ENCODE results near the gene ASB2. TPM values are rescaled to one million over a fixed set of nuclear protein-coding genes. Genes with fewer than 3 reads are reported as not detected.
A peak's percentile ranks its signal among the peaks of the same experiment; 100 is the strongest.

The ASB2 gene
- total RNA-seq, 1 experiment from 2014 or later = not detected

DNA sequence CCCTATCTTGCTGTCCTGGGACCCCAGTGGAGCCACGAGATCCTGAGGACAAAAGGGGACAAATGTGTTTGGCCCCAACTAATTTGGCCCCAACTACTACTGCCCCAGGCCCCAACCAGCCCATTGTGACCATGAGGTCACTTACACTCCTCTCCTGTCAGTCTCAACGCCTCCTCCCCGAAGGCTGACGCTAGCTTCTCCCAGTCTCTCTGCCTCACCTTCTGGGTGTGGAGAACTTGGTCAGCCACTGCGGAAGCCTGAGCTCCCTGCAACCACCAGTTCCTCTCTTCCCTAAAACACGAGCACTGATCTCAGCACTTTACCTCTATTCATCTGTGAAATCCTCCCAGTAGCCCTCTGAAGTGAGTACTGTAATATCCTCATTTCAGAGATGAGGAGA, 35.9 kb downstream of the ASB2 start:
- H3K27me3 ChIP-seq (replicated peaks; ENCODE audit: insufficient read depth, low read depth, low read length, poor library complexity) = no peaks in the 10 kb centered on the region
- DNase-seq (ENCODE audit: low spot score) = no peak
- ChIA-PET CTCF (interaction anchor here (1.0 to 1.6 kb wide), 3 partner anchors 61 to 196 kb away, joined by 7 to 9 read pairs (median 8); no protein-coding TSS in a partner anchor), POLR2A (ENCODE audit: low non-redundant PET) (no interaction called here)
- H3K36me3 ChIP-seq (ENCODE audit: insufficient read depth, low read length, poor library complexity, severe bottlenecking) = no peaks in the 10 kb centered on the region
- H3K27ac ChIP-seq (ENCODE audit: low read depth, low read length, poor library complexity, severe bottlenecking) = no peak overlapping the region
- TF ChIP-seq EZH2 (IDR thresholded peaks at IDR 0.05; ENCODE audit: borderline replicate concordance, low read depth, low read length, poor library complexity, severe bottlenecking) = no peak
- TF ChIP-seq, protein P1, sequence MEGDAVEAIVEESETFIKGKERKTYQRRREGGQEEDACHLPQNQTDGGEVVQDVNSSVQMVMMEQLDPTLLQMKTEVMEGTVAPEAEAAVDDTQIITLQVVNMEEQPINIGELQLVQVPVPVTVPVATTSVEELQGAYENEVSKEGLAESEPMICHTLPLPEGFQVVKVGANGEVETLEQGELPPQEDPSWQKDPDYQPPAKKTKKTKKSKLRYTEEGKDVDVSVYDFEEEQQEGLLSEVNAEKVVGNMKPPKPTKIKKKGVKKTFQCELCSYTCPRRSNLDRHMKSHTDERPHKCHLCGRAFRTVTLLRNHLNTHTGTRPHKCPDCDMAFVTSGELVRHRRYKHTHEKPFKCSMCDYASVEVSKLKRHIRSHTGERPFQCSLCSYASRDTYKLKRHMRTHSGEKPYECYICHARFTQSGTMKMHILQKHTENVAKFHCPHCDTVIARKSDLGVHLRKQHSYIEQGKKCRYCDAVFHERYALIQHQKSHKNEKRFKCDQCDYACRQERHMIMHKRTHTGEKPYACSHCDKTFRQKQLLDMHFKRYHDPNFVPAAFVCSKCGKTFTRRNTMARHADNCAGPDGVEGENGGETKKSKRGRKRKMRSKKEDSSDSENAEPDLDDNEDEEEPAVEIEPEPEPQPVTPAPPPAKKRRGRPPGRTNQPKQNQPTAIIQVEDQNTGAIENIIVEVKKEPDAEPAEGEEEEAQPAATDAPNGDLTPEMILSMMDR (conservative IDR thresholded peaks at IDR 0.05; ENCODE audit: low read depth, low read length) = no peak
- intact Hi-C loops (cut with micrococcal nuclease; ENCODE audit: unreplicated experiment) = loop anchor here (2.0 to 5.0 kb wide), 2 partner anchors 64 to 197 kb away; no protein-coding TSS in a partner anchor
- H3K4me1 ChIP-seq (ENCODE audit: insufficient read depth, low read length, poor library complexity, severe bottlenecking) = peaks cover 6% of the 10 kb centered on the region
- H3K9me3 ChIP-seq (ENCODE audit: low read depth, low read length, poor library complexity, severe bottlenecking) = no peaks in the 10 kb centered on the region
- BruUV-seq (replicated peaks) = no TSS peak
- no peak overlapping the region for H3K4me3 ChIP-seq (ENCODE audit: low read depth, low read length, poor library complexity, severe bottlenecking)

DNA sequence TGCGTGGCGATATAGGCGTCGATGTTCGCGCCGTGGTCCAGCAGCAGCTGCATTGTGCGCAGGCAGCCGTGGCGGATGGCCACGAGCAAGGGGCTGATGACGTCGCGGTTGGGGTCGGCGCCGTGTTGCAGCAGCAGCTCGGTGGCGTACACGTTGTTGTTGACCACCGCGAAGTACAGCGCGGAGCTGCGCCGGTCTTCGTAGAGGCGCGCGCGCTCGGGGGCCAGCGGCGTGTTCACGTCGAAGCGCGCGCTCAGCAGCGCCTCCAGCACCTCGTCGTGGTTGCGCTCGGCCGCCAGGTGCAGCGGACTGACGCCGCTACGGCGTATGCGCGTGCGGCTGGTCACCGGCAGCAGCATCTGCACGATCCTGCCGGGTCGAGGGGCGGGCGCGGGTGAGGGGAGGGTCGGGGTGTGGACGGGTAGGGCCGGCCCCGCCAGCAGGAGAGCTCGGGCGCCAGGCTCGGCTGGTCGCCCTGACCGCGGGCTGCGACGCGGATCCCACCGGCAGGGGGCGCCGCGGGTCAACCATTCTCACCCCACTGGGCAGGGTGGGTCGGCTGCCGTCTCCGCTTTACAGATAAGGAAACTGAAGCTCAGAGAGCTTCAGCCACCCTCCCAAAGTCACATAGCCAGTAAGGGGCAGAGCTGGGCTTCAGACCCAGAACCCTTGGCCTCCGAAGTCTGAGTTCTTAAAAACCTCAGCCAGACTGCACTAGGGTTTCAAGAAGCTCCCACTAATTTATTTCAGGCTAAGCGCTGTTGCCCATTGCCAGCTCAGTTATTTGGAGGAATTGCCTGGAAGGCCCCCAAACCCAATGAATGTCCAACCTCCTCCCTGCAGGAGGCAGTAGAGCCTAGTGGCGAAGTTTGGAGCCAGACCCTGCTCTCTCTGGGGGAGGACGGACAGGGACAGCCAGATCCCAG, 36.8 kb downstream of the ASB2 start:
- ChIA-PET CTCF (interaction anchor here (0.6 to 1.6 kb wide), 8 partner anchors 8 to 1042 kb away, joined by 3 to 9 read pairs (median 6); no protein-coding TSS in a partner anchor), POLR2A (ENCODE audit: low non-redundant PET) (no interaction called here)
- BruUV-seq (replicated peaks) = no TSS peak
- TF ChIP-seq, protein P1 (conservative IDR thresholded peaks at IDR 0.05; ENCODE audit: low read depth, low read length) = peak; percentile 67
- TF ChIP-seq EZH2 (IDR thresholded peaks at IDR 0.05; ENCODE audit: borderline replicate concordance, low read depth, low read length, poor library complexity, severe bottlenecking) = no peak
- Histone ChIP-seq H3K36me3 (ENCODE audit: insufficient read depth, low read length, poor library complexity, severe bottlenecking) (no peaks in the 10 kb centered on the region), H3K27me3 (replicated peaks; ENCODE audit: insufficient read depth, low read depth, low read length, poor library complexity) (no peaks in the 10 kb centered on the region), H3K4me3 (ENCODE audit: low read depth, low read length, poor library complexity, severe bottlenecking) (peak overlapping the region; percentile 24), H3K27ac (ENCODE audit: low read depth, low read length, poor library complexity, severe bottlenecking) (no peak overlapping the region), H3K9me3 (ENCODE audit: low read depth, low read length, poor library complexity, severe bottlenecking) (no peaks in the 10 kb centered on the region), H3K4me1 (ENCODE audit: insufficient read depth, low read length, poor library complexity, severe bottlenecking) (peaks cover 6% of the 10 kb centered on the region)
- intact Hi-C loops (cut with micrococcal nuclease; ENCODE audit: unreplicated experiment) = loop anchor here (2.0 to 5.0 kb wide), 2 partner anchors 65 to 198 kb away; no protein-coding TSS in a partner anchor
- DNase-seq (ENCODE audit: low spot score) = peak; percentile 70

DNA sequence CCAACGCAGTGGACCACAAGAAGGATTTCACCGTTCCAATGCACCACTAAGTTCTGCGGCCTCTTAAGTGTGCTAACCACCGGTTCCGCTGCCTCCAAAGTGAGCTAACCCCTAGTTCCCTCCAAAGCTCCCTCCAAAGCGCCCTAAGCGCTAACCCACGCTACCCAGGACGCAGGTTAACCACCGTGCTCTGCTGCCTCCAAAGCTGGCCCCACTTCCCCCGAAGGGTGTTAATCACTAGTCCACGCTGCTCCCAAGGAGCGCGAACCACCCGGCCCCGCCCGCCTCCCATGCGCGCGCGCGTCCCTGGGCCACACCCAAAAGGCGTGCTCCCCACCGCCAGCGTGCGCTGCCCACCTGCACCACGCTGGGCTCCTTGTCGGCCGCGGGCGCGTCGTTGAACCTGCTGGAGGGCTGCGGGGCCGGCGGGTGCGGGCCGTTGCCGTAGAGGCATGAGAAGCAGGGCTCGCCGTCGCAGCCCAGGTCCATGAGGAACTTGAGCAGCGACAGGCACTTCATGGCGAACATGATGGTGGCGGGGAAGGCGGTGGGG, 37.5 kb downstream of the ASB2 start:
- intact Hi-C loops (cut with micrococcal nuclease; ENCODE audit: unreplicated experiment) = no loop called here
- CTCF ChIA-PET = interaction anchor here (0.7 to 1.6 kb wide), 4 partner anchors 32 to 398 kb away, joined by 3 to 7 read pairs (median 6); no protein-coding TSS in a partner anchor
- peaks cover 6% of the 10 kb centered on the region for H3K4me1 ChIP-seq (ENCODE audit: insufficient read depth, low read length, poor library complexity, severe bottlenecking)
- no peak for DNase-seq (ENCODE audit: low spot score)
- no peak overlapping the region for H3K27ac ChIP-seq (ENCODE audit: low read depth, low read length, poor library complexity, severe bottlenecking)
- TF ChIP-seq EZH2 (IDR thresholded peaks at IDR 0.05; ENCODE audit: borderline replicate concordance, low read depth, low read length, poor library complexity, severe bottlenecking) = no peak
- TF ChIP-seq, protein P1 (conservative IDR thresholded peaks at IDR 0.05; ENCODE audit: low read depth, low read length) = no peak
- H3K4me3 ChIP-seq (ENCODE audit: low read depth, low read length, poor library complexity, severe bottlenecking) = no peak overlapping the region
- BruUV-seq (replicated peaks) = no TSS peak
- H3K27me3 ChIP-seq (replicated peaks; ENCODE audit: insufficient read depth, low read depth, low read length, poor library complexity) = no peaks in the 10 kb centered on the region
- POLR2A ChIA-PET (ENCODE audit: low non-redundant PET) = no interaction called here
- H3K36me3 ChIP-seq (ENCODE audit: insufficient read depth, low read length, poor library complexity, severe bottlenecking) = no peaks in the 10 kb centered on the region
- no peaks in the 10 kb centered on the region for H3K9me3 ChIP-seq (ENCODE audit: low read depth, low read length, poor library complexity, severe bottlenecking)

Measured in A673 (cell line).